A549 treated with CpdA at 1 μM for 4 hours (cell line): ENCODE measurements around the gene SPON2. TPM values are rescaled to one million over a fixed set of nuclear protein-coding genes. Genes with fewer than 3 reads are reported as not detected.

ENCODE experiments used
- total RNA-seq: library from RNA; stranded (reverse); fragments of 200-300 nt; extraction: Qiagen RNA extraction; gene quantifications from 5 replicates; pipeline ENCODE4 v1.2.3, GENCODE V29; 2022; ENCODE audit warnings: low read depth

Gene SPON2
- 0.09 to 0.38 TPM (median 0.14 TPM) in 4 of 5 replicates, not detected in the other for total RNA-seq

GRCh38 chr4:1172228-1172851 lies at the start of gene SPON2:
Gene SPON2 (minus strand): TSS chr4:1172583.

Other genes starting within 250 kb of the SPON2 start
- gene GAK, start 240.3 kb downstream of the SPON2 start, total RNA-seq = 35.8 to 55.6 TPM (median 51.7 TPM) in 5 replicates
- 8.6 to 10.6 TPM (median 8.8 TPM) in 5 replicates for gene TMEM175, start 240.1 kb downstream of the SPON2 start, total RNA-seq
- 5.2 to 9.2 TPM (median 6.7 TPM) in 5 replicates for gene DGKQ, start 199.0 kb downstream of the SPON2 start, total RNA-seq
- gene IDUA, start 185.5 kb downstream of the SPON2 start, total RNA-seq = 8.0 to 14.7 TPM (median 12.7 TPM) in 5 replicates
- 0.28 to 0.50 TPM (median 0.31 TPM) in 5 replicates for gene SLC26A1, start 179.2 kb downstream of the SPON2 start, total RNA-seq
- 16.6 to 24.2 TPM (median 23.8 TPM) in 5 replicates for gene FGFRL1, start 161.0 kb downstream of the SPON2 start, total RNA-seq
- gene RNF212, start 59.0 kb downstream of the SPON2 start, total RNA-seq = 1.2 to 3.6 TPM (median 2.5 TPM) in 5 replicates
- gene CTBP1, start 76.5 kb upstream of the SPON2 start, total RNA-seq = 83.9 to 98.4 TPM (median 90.1 TPM) in 5 replicates
- gene MAEA, start 117.3 kb upstream of the SPON2 start, total RNA-seq = 64.3 to 77.0 TPM (median 68.0 TPM) in 5 replicates
- 4.4 to 6.3 TPM (median 5.0 TPM) in 5 replicates for gene UVSSA, start 174.6 kb upstream of the SPON2 start, total RNA-seq
- not detected in 5 replicates for gene NKX1-1, start 233.9 kb upstream of the SPON2 start, total RNA-seq